NCI-H1436 (cell line): ENCODE measurements around the gene RTN4R.
"Not testable (repeated sequence)": the region's sequence is repeated elsewhere in the genome, so short reads cannot be mapped to it uniquely, and the experiment has no call there.

Experiments used
- DNase-seq: peaks from one replicate; lab custom pipeline; 2025; lab: John Stamatoyannopoulos, UW

The RTN4R gene

DNA sequence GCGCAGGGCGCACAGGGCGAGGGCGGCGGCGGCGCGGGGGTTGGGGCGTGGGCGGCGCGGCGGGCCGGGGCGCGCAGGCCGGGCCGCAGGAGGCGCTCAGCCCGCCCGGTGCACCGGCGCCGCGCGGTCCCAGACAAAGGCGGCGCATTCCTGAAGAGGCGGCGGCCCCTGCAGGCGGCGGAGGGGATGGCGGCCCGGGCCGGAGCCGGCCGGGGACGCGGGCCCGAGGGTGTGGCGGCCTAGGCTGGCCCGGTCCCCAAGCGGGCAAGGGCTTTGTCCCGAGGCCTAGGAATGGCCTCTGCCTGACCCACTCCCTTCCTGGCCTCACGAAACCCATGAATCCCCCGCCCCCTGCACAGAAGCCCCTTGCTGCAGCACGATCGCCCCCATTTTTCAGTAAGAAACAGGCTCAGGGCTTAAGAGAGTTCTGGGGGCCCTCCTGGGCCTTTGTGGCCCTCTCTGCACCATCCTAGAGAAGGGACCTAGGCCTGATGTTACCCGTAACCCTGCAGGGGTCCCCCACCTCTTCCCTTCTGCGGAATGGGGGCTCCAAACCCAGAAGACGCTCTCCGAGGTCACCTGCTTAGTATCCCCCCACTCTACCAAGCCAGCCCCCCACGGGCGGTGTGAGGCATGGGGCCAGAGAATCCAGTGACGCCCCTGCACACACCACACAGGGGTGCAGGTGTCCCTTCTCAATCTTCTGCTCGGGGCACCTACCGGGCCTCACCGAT lies at the start of gene RTN4R:
Gene RTN4R (minus strand): TSS at position 40 of the 734 bp plus-strand sequence. CDS start 226 bp downstream, outside the sequence.
- DNase-seq = peak; percentile 58

DNA sequence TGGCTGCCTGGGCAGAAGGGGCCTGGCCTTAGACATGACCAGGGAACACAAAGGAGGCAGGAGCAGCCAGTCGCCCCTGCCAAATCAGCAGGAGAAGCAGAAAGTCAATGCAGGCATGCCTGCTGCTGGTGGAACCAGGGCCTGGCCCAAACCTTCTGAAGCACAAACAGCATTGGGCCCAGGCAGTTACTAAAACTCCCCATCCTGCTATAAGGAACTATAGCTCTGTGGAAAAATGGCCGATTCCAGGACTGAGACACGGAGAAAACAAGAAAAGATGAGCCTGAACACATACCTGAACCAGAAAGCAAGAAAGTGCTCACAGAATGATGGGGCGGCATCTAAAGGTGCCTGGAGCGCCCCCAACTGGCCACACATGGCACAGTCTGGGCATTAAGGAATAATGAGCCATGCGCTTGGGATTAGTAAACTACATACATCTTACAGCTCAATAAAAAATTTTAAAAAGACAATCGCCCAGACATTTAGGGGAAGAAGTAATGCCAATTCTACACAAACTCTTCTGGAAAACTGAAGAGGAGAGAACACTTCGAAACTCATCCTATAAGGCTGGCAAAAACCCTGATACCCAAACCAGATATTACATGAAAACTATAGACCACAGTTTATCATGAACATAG lies 49.4 kb upstream of the RTN4R start:
- not testable (repeated sequence) for DNase-seq

DNA sequence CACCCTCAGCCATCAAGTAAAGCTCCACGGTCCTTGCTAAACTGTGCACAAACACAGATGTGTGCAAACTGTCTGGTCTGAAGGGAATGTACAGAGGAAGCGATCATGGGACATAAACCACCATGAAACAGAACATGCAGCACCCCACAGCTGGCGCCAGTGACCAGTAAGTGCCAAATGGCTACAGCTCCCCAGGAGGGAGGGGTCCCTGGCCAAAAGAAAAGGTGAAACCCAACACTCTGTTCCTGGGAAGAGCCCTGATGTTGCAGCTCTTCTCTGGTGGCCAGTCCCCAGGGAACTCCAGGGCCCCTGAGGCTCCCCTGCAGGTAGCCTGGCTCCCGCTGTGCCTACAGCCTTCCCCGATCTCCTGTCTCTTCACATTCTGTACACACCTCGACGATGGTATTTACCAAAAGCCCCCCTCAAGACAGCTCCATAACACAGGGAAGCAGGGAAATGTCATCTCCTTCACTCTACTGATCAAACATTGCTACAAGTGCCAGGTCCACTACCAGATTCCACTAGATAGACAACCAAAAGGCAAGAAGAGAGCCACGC lies 48.8 kb upstream of the RTN4R start:
- DNase-seq = no peak

DNA sequence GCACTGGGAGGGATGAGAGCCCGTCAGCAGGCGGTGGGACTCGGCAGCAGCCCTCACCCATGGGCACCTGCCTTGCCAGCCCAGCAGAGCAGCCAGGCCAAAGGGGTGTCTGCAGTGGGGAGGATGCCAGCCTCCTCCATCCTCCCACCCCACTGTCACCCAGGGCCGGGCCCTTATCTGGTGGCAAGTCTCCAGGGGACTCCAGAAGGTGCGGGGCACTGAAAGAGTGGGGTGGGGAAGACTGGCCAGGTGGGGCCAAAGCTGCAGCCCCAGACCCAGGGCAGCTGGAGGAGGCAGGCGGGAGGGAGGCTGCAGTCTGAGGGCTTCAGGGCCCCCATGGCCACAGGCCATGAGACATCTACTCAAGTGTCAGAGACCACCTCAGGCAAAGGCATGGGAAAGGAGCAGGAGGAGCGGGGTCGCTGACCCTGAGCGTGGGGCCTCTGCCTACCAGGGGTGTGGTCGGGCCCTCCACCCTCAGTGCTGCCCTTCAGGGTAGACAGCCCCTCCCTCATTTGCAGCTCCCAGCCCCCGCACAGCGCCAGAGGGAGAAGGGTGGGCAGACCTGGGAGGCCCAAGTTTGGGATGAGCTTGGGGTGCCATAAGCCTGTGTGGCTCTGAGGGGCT lies 48.2 kb upstream of the RTN4R start:
- no peak for DNase-seq

- no peak for DNase-seq
These were observed 47.5 kb upstream of the RTN4R start for GRCh38 chr22:20315337-20316216.

DNA sequence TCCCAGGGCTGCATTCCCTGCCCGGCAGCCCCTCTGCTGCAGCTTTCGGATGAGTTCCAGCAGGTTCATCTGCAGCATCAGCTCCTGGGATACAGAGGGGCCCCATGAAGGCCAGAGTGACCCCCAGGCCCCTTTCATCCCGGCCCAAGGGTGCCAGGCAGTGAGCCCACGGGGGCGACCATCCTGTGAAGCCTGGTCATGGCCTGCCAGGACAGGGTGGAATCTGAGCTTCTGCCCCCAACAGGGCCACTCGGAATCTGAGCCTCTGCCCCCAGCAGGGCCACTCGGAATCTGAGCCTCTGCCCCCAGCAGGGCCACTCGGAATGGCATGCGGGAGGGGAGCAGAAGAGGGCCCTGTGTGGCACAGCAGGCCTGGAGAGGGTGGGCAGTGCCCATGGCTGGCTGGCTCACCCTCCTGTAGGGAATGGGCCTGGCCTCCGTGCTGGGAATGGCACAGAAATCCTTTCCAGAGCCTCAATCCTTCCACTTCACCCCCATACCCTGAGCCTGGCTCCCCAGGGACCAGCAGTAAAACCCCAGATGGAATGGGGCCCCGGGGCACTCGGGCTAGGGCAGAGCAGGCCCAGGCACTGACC lies 46.7 kb upstream of the RTN4R start:
- DNase-seq = not testable (repeated sequence)

DNA sequence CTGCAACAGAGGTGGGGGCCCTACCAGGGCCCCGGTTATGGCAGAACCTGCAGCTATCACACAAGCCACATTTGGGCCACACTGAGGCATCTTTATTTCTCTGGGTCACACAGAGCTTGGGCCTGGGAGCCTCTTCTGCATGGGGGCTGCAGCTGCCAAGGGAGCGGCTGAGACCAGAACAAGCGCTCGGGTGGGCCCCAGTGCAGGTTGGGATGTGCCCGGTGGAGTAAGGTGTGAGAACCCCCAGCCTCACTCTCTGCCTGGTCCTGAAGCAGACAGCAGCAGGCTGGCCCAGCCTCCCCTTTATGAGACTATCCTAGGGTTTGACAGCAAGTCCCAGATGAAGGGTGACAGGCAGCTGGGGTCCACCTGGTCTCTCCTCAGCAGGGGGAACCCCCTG lies 46.1 kb upstream of the RTN4R start:
- DNase-seq = not testable (repeated sequence)

GRCh38 chr22:20313306-20314077 lies 45.4 kb upstream of the RTN4R start:
- DNase-seq = not testable (repeated sequence)

- no peak for DNase-seq
These were observed 44.5 kb upstream of the RTN4R start for GRCh38 chr22:20312396-20313191.

DNA sequence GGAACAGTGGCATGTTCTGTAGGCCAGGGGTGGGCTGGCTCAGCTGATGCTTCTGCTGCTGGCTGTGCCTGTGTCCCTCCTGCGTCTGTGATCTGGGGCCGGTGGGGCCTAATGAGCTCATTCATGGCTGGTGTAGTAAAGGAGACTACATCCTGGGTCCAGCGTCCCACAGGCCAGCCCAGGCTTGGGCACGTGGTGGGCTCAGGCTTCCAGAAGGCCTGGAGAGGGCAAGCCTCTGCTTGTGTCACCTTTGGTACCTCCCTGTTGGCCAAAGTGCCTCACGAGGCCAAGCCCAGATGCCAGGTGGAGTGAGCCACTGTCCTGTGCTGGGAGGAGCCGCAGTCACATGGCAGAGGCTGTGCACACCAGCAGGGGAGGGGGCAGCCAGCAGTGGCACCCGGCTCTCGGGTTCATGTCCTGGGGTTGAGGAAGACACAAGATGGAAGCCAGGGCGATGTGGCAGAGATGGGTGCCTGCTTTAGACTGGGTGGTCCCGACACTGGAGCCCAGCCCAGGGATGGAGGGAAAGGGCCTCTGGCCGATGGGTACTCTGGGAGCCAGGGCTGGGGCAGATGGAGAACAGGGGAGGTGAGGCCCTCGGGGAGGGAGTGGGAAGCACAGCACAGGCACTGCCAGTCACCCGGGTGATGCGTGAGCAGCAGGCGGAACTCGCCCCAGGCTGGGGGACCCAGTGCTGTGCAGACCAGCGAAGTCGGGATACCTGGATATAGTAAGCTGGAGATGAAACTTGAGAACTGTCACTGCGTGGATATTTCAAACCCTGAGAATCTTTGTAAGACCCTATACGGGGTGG lies 43.3 kb upstream of the RTN4R start:
- not testable (repeated sequence) for DNase-seq

DNA sequence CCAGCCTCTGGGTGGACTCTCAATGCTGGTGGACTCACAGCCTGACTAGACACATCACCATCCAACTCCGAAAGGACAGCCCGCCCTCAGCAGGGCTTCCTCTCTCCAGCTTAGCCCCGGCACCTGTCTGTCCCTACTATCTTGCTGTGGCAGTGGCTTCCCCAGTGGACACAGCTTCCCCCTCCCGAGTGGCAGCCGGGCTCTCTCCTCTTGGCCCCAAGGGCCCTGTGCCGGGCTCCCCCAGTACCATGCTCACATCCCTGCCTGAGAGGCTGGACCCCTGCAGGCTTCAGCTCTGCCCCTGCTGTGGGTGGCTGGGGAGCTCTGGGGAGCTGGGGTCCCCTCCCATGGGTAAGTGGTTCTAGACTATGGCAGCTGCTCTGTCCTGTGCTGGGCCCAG lies 42.7 kb upstream of the RTN4R start:
- DNase-seq = not testable (repeated sequence)

DNA sequence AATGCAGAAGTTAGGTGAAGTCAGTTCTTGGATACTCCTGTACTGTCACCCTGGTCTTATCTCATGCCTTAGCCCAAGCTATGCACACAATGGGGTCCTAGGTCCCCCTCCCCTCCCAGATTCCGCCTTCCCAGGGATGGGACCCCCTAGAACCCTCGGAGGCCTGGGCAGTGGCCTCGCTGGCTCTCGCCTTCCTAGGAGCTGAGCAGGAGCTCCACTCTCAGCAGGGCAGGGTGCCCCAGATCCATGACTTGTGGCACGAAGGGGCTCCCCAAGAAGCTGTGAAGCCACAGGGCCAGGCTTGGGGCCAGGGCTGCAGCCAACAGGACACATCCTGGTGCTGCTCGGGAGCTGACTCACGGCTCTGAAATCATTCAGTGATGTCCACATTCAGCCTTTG lies 42.1 kb upstream of the RTN4R start:
- DNase-seq = not testable (repeated sequence)

GRCh38 chr22:20308806-20309650 lies 40.9 kb upstream of the RTN4R start:
- not testable (repeated sequence) for DNase-seq

- not testable (repeated sequence) for DNase-seq
These were observed 39.6 kb upstream of the RTN4R start for GRCh38 chr22:20307448-20308447.

- DNase-seq = not testable (repeated sequence)
These were observed 38.7 kb upstream of the RTN4R start for GRCh38 chr22:20306646-20307447.
